Effector memory CD8-positive, alpha-beta T cell (primary cell): ENCODE data around the gene TAAR5.
"Not testable (repeated sequence)": the region's sequence is repeated elsewhere in the genome, so short reads cannot be mapped to it uniquely, and the experiment has no call there.

Source experiments
- ATAC-seq: fragments of 150-1000 bp; cut with Tn5 transposase; replicated peaks from 2 replicates; pipeline ENCODE4 v1.10.0; 2021; ENCODE audit warnings: mild to moderate bottlenecking, moderate library complexity
- DNase-seq, 3 experiments: peaks; one replicate each; pipeline ENCODE4 v3.0.0; 2021
- H3K27ac Mint-ChIP-seq, 2 donors: one replicate each; pipeline ENCODE4 v1.8.0; 2022; ENCODE audit warnings: mild to moderate bottlenecking in 2 of 2, mixed read lengths in 2 of 2, moderate library complexity in 2 of 2
- H3K27me3 Mint-ChIP-seq, 2 donors: one replicate each; pipeline ENCODE4 v1.8.0; 2022; ENCODE audit warnings: mixed read lengths in 2 of 2
- H3K36me3 Mint-ChIP-seq: one replicate; pipeline ENCODE4 v1.8.0; 2022; ENCODE audit warnings: mild to moderate bottlenecking, moderate library complexity, mixed read lengths; ENCODE audit not compliant: insufficient read depth
- H3K4me1 Mint-ChIP-seq, 2 donors: one replicate each; pipeline ENCODE4 v1.8.0; 2022; ENCODE audit warnings: low read depth in 2 of 2, mixed read lengths in 2 of 2
- H3K4me3 Mint-ChIP-seq, 2 donors: one replicate each; pipeline ENCODE4 v1.8.0; 2022; ENCODE audit warnings: mild to moderate bottlenecking in 2 of 2, mixed read lengths in 2 of 2, moderate library complexity in 2 of 2
- H3K9me3 Mint-ChIP-seq, 2 donors: one replicate each; pipeline ENCODE4 v1.8.0; 2022; ENCODE audit warnings: mixed read lengths in 2 of 2

Gene TAAR5

DNA sequence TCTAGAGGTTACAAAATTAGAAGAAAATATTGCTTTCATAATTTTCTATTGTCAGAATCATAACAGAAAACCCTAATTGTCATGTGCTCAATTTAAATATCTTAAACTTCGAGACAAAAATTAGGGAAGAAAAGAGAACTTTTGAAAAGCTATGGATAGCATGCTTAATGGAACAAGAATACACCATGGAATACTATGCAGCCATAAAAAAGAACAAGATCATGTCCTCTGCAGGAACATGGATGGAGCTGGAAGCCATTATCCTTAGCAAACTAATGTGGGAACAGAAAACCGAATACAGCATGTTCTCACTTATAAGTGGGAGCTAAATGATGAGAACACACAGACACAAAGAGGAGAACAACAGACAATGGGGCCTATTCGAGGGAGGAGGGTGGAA lies 29.5 kb downstream of the TAAR5 start:
- not testable (repeated sequence) for H3K27ac Mint-ChIP-seq, ATAC-seq, DNase-seq, H3K36me3 Mint-ChIP-seq, H3K4me1 Mint-ChIP-seq, H3K9me3 Mint-ChIP-seq, H3K4me3 Mint-ChIP-seq
- H3K27me3 Mint-ChIP-seq: peaks cover 38 to 69% of the 10 kb centered on the region in 2 donors

DNA sequence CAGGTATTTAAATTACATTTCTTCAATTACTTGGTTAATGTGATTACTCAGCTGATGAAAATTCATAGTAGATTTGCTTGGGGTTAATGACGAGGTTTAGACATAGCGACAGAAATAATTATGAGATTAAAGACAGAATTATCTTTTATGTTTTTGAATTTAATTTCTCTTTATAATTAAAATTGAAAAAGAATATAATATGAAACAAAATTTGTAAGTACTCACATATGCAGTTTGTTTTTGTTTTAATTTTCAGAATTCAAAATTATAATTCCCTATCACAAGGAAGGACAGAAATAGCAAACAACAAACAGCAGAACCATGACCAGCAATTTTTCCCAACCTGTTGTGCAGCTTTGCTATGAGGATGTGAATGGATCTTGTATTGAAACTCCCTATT lies 37.2 kb downstream of the TAAR5 start, which contains the start of gene TAAR8:
Gene TAAR8 (plus strand): TSS at position 301 of the 400 bp plus-strand sequence. CDS start 21 bp downstream, at position 322.
- no peak for DNase-seq
- peaks cover 34 to 48% of the 10 kb centered on the region in 2 donors for H3K27me3 Mint-ChIP-seq
- no peak for ATAC-seq
- H3K36me3 Mint-ChIP-seq: no peaks in the 10 kb centered on the region
- no peaks in the 10 kb centered on the region for H3K9me3 Mint-ChIP-seq
- no peaks in the 10 kb centered on the region for H3K4me1 Mint-ChIP-seq
- H3K4me3 Mint-ChIP-seq: no peak within 1 kb of the TSS
- no peak within 1 kb of the TSS for H3K27ac Mint-ChIP-seq

DNA sequence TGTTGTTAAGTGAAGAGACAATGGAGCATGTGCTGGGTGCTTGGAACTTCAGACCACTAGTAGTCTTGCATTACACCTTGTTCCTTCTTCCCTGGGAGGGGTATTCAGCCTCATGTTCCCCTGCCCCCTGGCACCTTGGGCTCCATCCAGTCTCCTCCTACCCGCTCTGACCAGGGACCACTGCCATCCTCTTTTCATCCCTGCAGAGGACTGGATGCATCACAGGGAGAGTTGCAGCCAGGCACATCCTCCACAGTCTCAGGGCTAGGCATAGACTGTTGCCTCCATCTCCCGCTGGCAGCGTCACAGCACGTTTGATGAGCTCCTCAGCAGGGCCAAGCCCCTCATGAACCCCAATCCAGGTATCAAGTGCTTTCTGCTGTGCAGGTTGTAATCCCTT lies 38.3 kb downstream of the TAAR5 start:
- Mint-ChIP-seq H3K4me3 (no peak overlapping the region), H3K27me3 (peaks cover 37 to 38% of the 10 kb centered on the region in 2 donors), H3K27ac (no peak overlapping the region), H3K4me1 (no peaks in the 10 kb centered on the region), H3K36me3 (no peaks in the 10 kb centered on the region), H3K9me3 (no peaks in the 10 kb centered on the region)
- ATAC-seq (no peak), DNase-seq (no peak)

DNA sequence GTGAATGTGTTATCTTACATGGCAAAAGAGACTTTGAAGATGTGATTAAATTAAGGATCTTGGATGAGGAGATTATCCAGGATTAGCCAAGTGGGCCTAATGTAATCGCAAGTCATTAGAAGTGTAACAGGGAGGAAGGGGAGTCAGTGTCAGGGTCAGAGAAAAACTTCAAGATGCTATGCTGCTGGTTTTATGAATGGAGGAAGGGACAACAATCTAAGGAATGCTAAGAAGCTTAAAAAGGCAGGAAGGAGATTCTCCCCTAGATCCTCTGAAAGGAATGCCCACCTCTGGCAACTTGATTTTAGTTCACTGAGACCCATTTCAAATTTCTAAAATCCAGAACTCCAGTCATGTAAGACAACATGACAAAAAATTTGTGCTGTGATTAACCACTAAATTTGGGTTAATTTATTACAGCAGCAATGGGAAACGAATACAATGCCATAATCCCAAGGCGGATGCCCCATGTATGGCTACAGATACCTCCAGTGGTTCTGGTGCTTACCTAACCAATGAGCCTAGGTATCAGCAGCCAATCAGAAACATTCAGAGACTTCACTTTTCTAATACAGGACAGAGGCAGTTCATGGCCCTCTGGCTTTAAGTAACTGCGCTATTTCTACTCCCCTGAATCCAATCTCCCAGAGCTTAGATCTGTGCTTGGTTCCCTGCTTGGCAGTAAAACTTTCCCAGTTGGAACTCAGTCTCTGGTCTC lies 40.6 kb downstream of the TAAR5 start:
- peaks cover 28 to 34% of the 10 kb centered on the region in 2 donors for H3K27me3 Mint-ChIP-seq
- H3K4me1 Mint-ChIP-seq: no peaks in the 10 kb centered on the region
- DNase-seq (no peak), ATAC-seq (no peak)
- no peaks in the 10 kb centered on the region for H3K9me3 Mint-ChIP-seq
- H3K36me3 Mint-ChIP-seq: no peaks in the 10 kb centered on the region
- H3K4me3 Mint-ChIP-seq: no peak overlapping the region
- H3K27ac Mint-ChIP-seq: no peak overlapping the region

DNA sequence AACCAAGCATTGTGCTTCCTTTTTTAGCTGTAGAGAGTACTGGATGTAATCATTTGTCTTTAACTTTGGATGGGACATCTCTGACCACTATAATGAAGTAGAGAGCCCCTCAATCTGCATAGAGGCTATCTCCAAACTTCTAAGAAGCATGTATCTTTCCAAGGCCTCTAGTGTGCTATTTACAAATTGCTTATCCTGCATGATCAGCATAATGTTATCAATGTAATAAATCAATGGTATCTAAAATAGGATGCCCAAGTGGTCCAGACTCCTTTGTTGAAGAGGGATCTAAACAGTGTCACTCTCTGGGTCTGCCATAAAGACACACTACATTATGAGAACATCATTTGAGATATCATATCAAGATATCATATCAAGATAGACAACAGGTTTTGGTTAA lies 44.7 kb downstream of the TAAR5 start:
- no peak for DNase-seq
- Mint-ChIP-seq H3K27me3 (peaks cover 26 to 34% of the 10 kb centered on the region in 2 donors), H3K27ac (no peak overlapping the region), H3K4me3 (no peak overlapping the region), H3K9me3 (no peaks in the 10 kb centered on the region), H3K4me1 (no peaks in the 10 kb centered on the region), H3K36me3 (no peaks in the 10 kb centered on the region)
- ATAC-seq: no peak
